ENCODE data around the gene PLEKHM2. TPM values are rescaled to one million over a fixed set of nuclear protein-coding genes. Genes with fewer than 3 reads are reported as not detected.

Gene PLEKHM2
- total RNA-seq, 1 experiment from 2014 or later, result 41.8 TPM

- no peak for DNase-seq
- Histone ChIP-seq H3K27ac (ENCODE audit: low read length) (no peak overlapping the region), H3K4me1 (ENCODE audit: low read length) (no peaks in the 10 kb centered on the region), H3K9me3 (ENCODE audit: low read length) (no peaks in the 10 kb centered on the region), H3K4me2 (ENCODE audit: low read depth, low read length, poor library complexity, severe bottlenecking) (no peak overlapping the region), H3K79me2 (ENCODE audit: low read length) (no peaks in the 10 kb centered on the region), H3K36me3 (ENCODE audit: insufficient read depth, low read length) (no peaks in the 10 kb centered on the region), H3K9me2 (replicated peaks; ENCODE audit: insufficient read depth, low read length) (no peaks in the 10 kb centered on the region), H3K4me3 (ENCODE audit: low read length) (no peak overlapping the region), H2AFZ (ENCODE audit: low read length) (no peak overlapping the region), H3K27me3 (ENCODE audit: low read length) (no peaks in the 10 kb centered on the region), H4K20me1 (ENCODE audit: insufficient read depth, low read depth, low read length) (no peaks in the 10 kb centered on the region), H3K9ac (ENCODE audit: low read length) (no peak overlapping the region)
Measured at GRCh38 chr1:15727021-15727420, 42.9 kb downstream of the PLEKHM2 start.

GRCh38 chr1:15727424-15727823, 43.3 kb downstream of the PLEKHM2 start:
- Histone ChIP-seq H3K27ac (ENCODE audit: low read length) (no peak overlapping the region), H3K4me2 (ENCODE audit: low read depth, low read length, poor library complexity, severe bottlenecking) (no peak overlapping the region), H3K79me2 (ENCODE audit: low read length) (no peaks in the 10 kb centered on the region), H3K9me3 (ENCODE audit: low read length) (no peaks in the 10 kb centered on the region), H3K4me3 (ENCODE audit: low read length) (no peak overlapping the region), H2AFZ (ENCODE audit: low read length) (no peak overlapping the region), H3K9me2 (replicated peaks; ENCODE audit: insufficient read depth, low read length) (no peaks in the 10 kb centered on the region), H4K20me1 (ENCODE audit: insufficient read depth, low read depth, low read length) (no peaks in the 10 kb centered on the region), H3K4me1 (ENCODE audit: low read length) (no peaks in the 10 kb centered on the region), H3K27me3 (ENCODE audit: low read length) (no peaks in the 10 kb centered on the region), H3K36me3 (ENCODE audit: insufficient read depth, low read length) (no peaks in the 10 kb centered on the region), H3K9ac (ENCODE audit: low read length) (no peak overlapping the region)
- DNase-seq, result no peak

- Histone ChIP-seq H3K27me3 (ENCODE audit: low read length) (no peaks in the 10 kb centered on the region), H3K9me3 (ENCODE audit: low read length) (no peaks in the 10 kb centered on the region), H3K36me3 (ENCODE audit: insufficient read depth, low read length) (no peaks in the 10 kb centered on the region), H3K79me2 (ENCODE audit: low read length) (no peaks in the 10 kb centered on the region), H3K4me2 (ENCODE audit: low read depth, low read length, poor library complexity, severe bottlenecking) (no peak overlapping the region), H4K20me1 (ENCODE audit: insufficient read depth, low read depth, low read length) (no peaks in the 10 kb centered on the region), H3K9ac (ENCODE audit: low read length) (no peak overlapping the region), H3K4me1 (ENCODE audit: low read length) (no peaks in the 10 kb centered on the region), H3K4me3 (ENCODE audit: low read length) (no peak overlapping the region), H2AFZ (ENCODE audit: low read length) (no peak overlapping the region), H3K9me2 (replicated peaks; ENCODE audit: insufficient read depth, low read length) (no peaks in the 10 kb centered on the region), H3K27ac (ENCODE audit: low read length) (no peak overlapping the region)
- DNase-seq, result no peak
Measured at GRCh38 chr1:15727866-15728534, 43.9 kb downstream of the PLEKHM2 start.

GRCh38 chr1:15728937-15729657, 45.0 kb downstream of the PLEKHM2 start:
- Histone ChIP-seq H3K36me3 (ENCODE audit: insufficient read depth, low read length) (no peaks in the 10 kb centered on the region), H3K9ac (ENCODE audit: low read length) (no peak overlapping the region), H3K4me1 (ENCODE audit: low read length) (no peaks in the 10 kb centered on the region), H3K79me2 (ENCODE audit: low read length) (no peaks in the 10 kb centered on the region), H3K27ac (ENCODE audit: low read length) (no peak overlapping the region), H3K9me2 (replicated peaks; ENCODE audit: insufficient read depth, low read length) (no peaks in the 10 kb centered on the region), H3K9me3 (ENCODE audit: low read length) (no peaks in the 10 kb centered on the region), H3K27me3 (ENCODE audit: low read length) (no peaks in the 10 kb centered on the region), H4K20me1 (ENCODE audit: insufficient read depth, low read depth, low read length) (no peaks in the 10 kb centered on the region), H3K4me2 (ENCODE audit: low read depth, low read length, poor library complexity, severe bottlenecking) (no peak overlapping the region), H2AFZ (ENCODE audit: low read length) (no peak overlapping the region), H3K4me3 (ENCODE audit: low read length) (no peak overlapping the region)
- DNase-seq, result no peak

GRCh38 chr1:15730423-15730822, 46.3 kb downstream of the PLEKHM2 start:
- Histone ChIP-seq H3K27me3 (ENCODE audit: low read length) (no peaks in the 10 kb centered on the region), H3K9me3 (ENCODE audit: low read length) (no peaks in the 10 kb centered on the region), H2AFZ (ENCODE audit: low read length) (no peak overlapping the region), H3K36me3 (ENCODE audit: insufficient read depth, low read length) (no peaks in the 10 kb centered on the region), H3K4me1 (ENCODE audit: low read length) (no peaks in the 10 kb centered on the region), H3K4me2 (ENCODE audit: low read depth, low read length, poor library complexity, severe bottlenecking) (no peak overlapping the region), H3K27ac (ENCODE audit: low read length) (no peak overlapping the region), H3K9ac (ENCODE audit: low read length) (no peak overlapping the region), H4K20me1 (ENCODE audit: insufficient read depth, low read depth, low read length) (no peaks in the 10 kb centered on the region), H3K9me2 (replicated peaks; ENCODE audit: insufficient read depth, low read length) (no peaks in the 10 kb centered on the region), H3K79me2 (ENCODE audit: low read length) (no peaks in the 10 kb centered on the region), H3K4me3 (ENCODE audit: low read length) (no peak overlapping the region)
- DNase-seq, result no peak

GRCh38 chr1:15730936-15731335, 46.8 kb downstream of the PLEKHM2 start:
- Histone ChIP-seq H3K36me3 (ENCODE audit: insufficient read depth, low read length) (no peaks in the 10 kb centered on the region), H4K20me1 (ENCODE audit: insufficient read depth, low read depth, low read length) (no peaks in the 10 kb centered on the region), H3K27me3 (ENCODE audit: low read length) (no peaks in the 10 kb centered on the region), H3K4me1 (ENCODE audit: low read length) (no peaks in the 10 kb centered on the region), H3K27ac (ENCODE audit: low read length) (no peak overlapping the region), H2AFZ (ENCODE audit: low read length) (no peak overlapping the region), H3K9ac (ENCODE audit: low read length) (no peak overlapping the region), H3K4me2 (ENCODE audit: low read depth, low read length, poor library complexity, severe bottlenecking) (no peak overlapping the region), H3K9me3 (ENCODE audit: low read length) (no peaks in the 10 kb centered on the region), H3K9me2 (replicated peaks; ENCODE audit: insufficient read depth, low read length) (no peaks in the 10 kb centered on the region), H3K79me2 (ENCODE audit: low read length) (no peaks in the 10 kb centered on the region), H3K4me3 (ENCODE audit: low read length) (no peak overlapping the region)
- DNase-seq, result no peak

- no peaks in the 10 kb centered on the region for H3K4me1 ChIP-seq (ENCODE audit: low read length)
- no peaks in the 10 kb centered on the region for H3K9me3 ChIP-seq (ENCODE audit: low read length)
- H4K20me1 ChIP-seq (ENCODE audit: insufficient read depth, low read depth, low read length), result no peaks in the 10 kb centered on the region
- H2AFZ ChIP-seq (ENCODE audit: low read length), result no peak overlapping the region
- H3K4me2 ChIP-seq (ENCODE audit: low read depth, low read length, poor library complexity, severe bottlenecking), result no peak overlapping the region
- no peaks in the 10 kb centered on the region for H3K27me3 ChIP-seq (ENCODE audit: low read length)
- H3K9ac ChIP-seq (ENCODE audit: low read length), result no peak overlapping the region
- H3K36me3 ChIP-seq (ENCODE audit: insufficient read depth, low read length), result no peaks in the 10 kb centered on the region
- H3K4me3 ChIP-seq (ENCODE audit: low read length), result no peak overlapping the region
- no peaks in the 10 kb centered on the region for H3K79me2 ChIP-seq (ENCODE audit: low read length)
- no peak overlapping the region for H3K27ac ChIP-seq (ENCODE audit: low read length)
- no peak for DNase-seq
- H3K9me2 ChIP-seq (replicated peaks; ENCODE audit: insufficient read depth, low read length), result no peaks in the 10 kb centered on the region
Measured at GRCh38 chr1:15731735-15732685, 47.9 kb downstream of the PLEKHM2 start.

GRCh38 chr1:15732686-15733081, 48.6 kb downstream of the PLEKHM2 start:
- no peaks in the 10 kb centered on the region for H3K9me2 ChIP-seq (replicated peaks; ENCODE audit: insufficient read depth, low read length)
- H3K27me3 ChIP-seq (ENCODE audit: low read length), result no peaks in the 10 kb centered on the region
- no peaks in the 10 kb centered on the region for H3K36me3 ChIP-seq (ENCODE audit: insufficient read depth, low read length)
- no peak overlapping the region for H2AFZ ChIP-seq (ENCODE audit: low read length)
- no peak overlapping the region for H3K9ac ChIP-seq (ENCODE audit: low read length)
- H3K9me3 ChIP-seq (ENCODE audit: low read length), result no peaks in the 10 kb centered on the region
- DNase-seq, result no peak
- no peak overlapping the region for H3K27ac ChIP-seq (ENCODE audit: low read length)
- no peak overlapping the region for H3K4me3 ChIP-seq (ENCODE audit: low read length)
- no peak overlapping the region for H3K4me2 ChIP-seq (ENCODE audit: low read depth, low read length, poor library complexity, severe bottlenecking)
- no peaks in the 10 kb centered on the region for H3K4me1 ChIP-seq (ENCODE audit: low read length)
- H3K79me2 ChIP-seq (ENCODE audit: low read length), result no peaks in the 10 kb centered on the region
- H4K20me1 ChIP-seq (ENCODE audit: insufficient read depth, low read depth, low read length), result no peaks in the 10 kb centered on the region

Measured in Karpas-422 (cell line).